HepG2 (cell line): ENCODE results near the gene THRB. TPM values are rescaled to one million over a fixed set of nuclear protein-coding genes. Genes with fewer than 3 reads are reported as not detected.

Experiments used
- JUN ChIP-seq: sonication (generic); formaldehyde crosslinking; IDR thresholded peaks from 2 replicates; pipeline ENCODE4 v1.4.0; 2020; ENCODE audit warnings: mild to moderate bottlenecking, missing genetic modification reagents
- KAT7 ChIP-seq: IDR thresholded peaks from 2 replicates; pipeline ENCODE4 v1.6.1; 2018; ENCODE audit warnings: borderline replicate concordance, missing compliant biosample characterization
- NFKB2 ChIP-seq: sonication (generic); formaldehyde crosslinking; IDR thresholded peaks from 2 replicates; pipeline ENCODE4 v1.4.0; 2020; ENCODE audit warnings: missing genetic modification reagents, borderline replicate concordance
- PBX2 ChIP-seq: IDR thresholded peaks from 2 replicates; pipeline ENCODE4 v1.6.1; 2016; ENCODE audit warnings: control low read depth
- PTBP1 ChIP-seq: fragments of 200-400 bp; formaldehyde crosslinking; IDR thresholded peaks from 2 replicates; pipeline ENCODE4 v1.6.1; 2018; ENCODE audit warnings: low read length, low read depth; ENCODE audit not compliant: poor library complexity, severe bottlenecking
- SOX6 ChIP-seq, 2 experiments: fragments of 450-650 bp in 1 of 2; sonication (generic) in 1 of 2; formaldehyde crosslinking in 1 of 2; IDR thresholded peaks; 2 replicates each; pipeline versions ENCODE4 v1.4.0 to v1.6.1; 2017 to 2020; ENCODE audit warnings: antibody characterized with exemption in 1 of 2, mild to moderate bottlenecking in 1 of 2, missing genetic modification reagents in 1 of 2
- SUZ12 ChIP-seq: fragments of 150-350 bp; IDR thresholded peaks from 2 replicates; pipeline ENCODE4 v1.6.1; 2014; ENCODE audit warnings: low read depth, low read length
- TIGD3 ChIP-seq: sonication (generic); formaldehyde crosslinking; IDR thresholded peaks from 2 replicates; pipeline ENCODE4 v1.5.1; 2020; ENCODE audit warnings: mild to moderate bottlenecking, missing genetic modification reagents, borderline replicate concordance
- ZFP36 ChIP-seq: fragments of 150-350 bp; IDR thresholded peaks from 2 replicates; pipeline ENCODE4 v1.6.1; 2018; ENCODE audit warnings: borderline replicate concordance, low read length, low read depth; ENCODE audit not compliant: partially characterized antibody
- ZNF205 ChIP-seq: IDR thresholded peaks from 2 replicates; pipeline ENCODE4 v1.6.1; 2018; ENCODE audit warnings: missing biosample characterization, missing genetic modification reagents
- ZNF530 ChIP-seq: sonication (generic); formaldehyde crosslinking; IDR thresholded peaks from 2 replicates; pipeline ENCODE4 v1.5.0; 2020; ENCODE audit warnings: low read depth, mild to moderate bottlenecking, missing genetic modification reagents
- ZNF891 ChIP-seq: sonication (generic); formaldehyde crosslinking; IDR thresholded peaks from 2 replicates; pipeline ENCODE4 v1.5.0; 2020; ENCODE audit warnings: mild to moderate bottlenecking, missing genetic modification reagents
- polyA plus RNA-seq, 8 experiments: library from polyadenylated mRNA; depleted of rRNA in 3 of 8; stranded (reverse) in 7 of 8; unstranded in 1 of 8; fragments of >200 nt; fragmentation: Illumina TruSeq in 4 of 8; extraction: Trizol in 4 of 8; gene quantifications; 2 replicates each; pipeline versions ENCODE4 v1.2.1 to v1.2.3, GENCODE V29; 2011 to 2016; ENCODE audit warnings: low read depth in 4 of 8, missing spikeins in 1 of 8, mixed read lengths in 1 of 8; ENCODE audit not compliant: insufficient read depth in 1 of 8
- total RNA-seq, 5 experiments: library from RNA; depleted of rRNA; stranded (reverse); fragments of >200 nt; fragmentation: Illumina TruSeq; extraction: Trizol; gene quantifications; 2 replicates each; pipeline ENCODE4 v1.2.3, GENCODE V29; 2016; ENCODE audit warnings: low read depth in 1 of 5
- TF ChIP-seq, protein P1 (sequence below): sonication (generic); formaldehyde crosslinking; IDR thresholded peaks from 2 replicates; pipeline ENCODE4 v1.4.0; 2020; ENCODE audit warnings: mild to moderate bottlenecking, missing genetic modification reagents, borderline replicate concordance
- TF ChIP-seq, protein P2 (sequence below): sonication (generic); formaldehyde crosslinking; IDR thresholded peaks from 2 replicates; pipeline ENCODE4 v1.8.0; 2022; ENCODE audit warnings: missing genetic modification reagents, mild to moderate bottlenecking, inconsistent platforms, borderline replicate concordance
- TF ChIP-seq, protein P3 (sequence below): sonication (generic); formaldehyde crosslinking; IDR thresholded peaks from 2 replicates; pipeline ENCODE4 v1.4.0; 2020; ENCODE audit warnings: missing genetic modification reagents, borderline replicate concordance

The THRB gene
- total and polyA plus RNA-seq, 2 of the 13 experiments (the other 11 are each of a cell fraction or from before 2014, with no cell fraction given) = 4.7 to 22.7 TPM

DNA sequence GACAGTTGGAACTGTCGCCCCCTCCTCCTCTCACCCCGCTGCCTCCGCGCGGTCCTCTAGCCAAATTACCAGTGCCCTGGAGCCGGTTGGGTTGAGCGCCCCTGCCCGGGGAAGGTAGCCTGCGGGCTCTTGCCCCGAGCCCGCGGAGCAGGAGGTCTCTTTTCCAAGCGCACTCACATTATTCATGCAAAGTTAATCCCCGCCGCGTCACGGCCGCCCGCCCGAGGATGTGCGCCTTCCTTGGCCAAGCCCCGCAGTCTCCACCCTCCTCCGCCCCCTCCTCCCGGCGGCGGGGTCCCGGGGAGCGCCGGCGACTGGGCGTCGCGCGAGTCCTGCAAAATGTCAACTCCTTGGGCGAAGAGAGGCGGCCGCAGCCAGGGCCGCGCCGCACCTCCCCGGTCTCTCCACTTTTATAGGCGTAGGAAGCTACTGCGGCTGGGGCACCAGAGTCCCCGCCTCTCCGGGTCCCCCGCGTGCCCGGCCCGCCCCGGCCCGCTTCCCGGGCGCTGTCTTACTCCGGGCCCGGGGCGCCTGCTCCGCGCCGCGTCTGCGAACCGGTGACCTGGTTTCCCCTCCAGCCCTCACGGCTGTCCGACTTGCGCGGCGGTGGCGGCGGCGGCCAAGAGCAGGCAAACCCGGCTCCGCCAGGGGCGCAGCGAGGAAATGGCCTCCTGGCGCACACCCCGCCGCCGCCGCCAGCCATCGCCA is at the start of gene THRB (continued):
- TF ChIP-seq PBX2 = no peak
- TF ChIP-seq PTBP1 = no peak
- TF ChIP-seq ZNF891 = no peak
- TF ChIP-seq KAT7 = no peak; the same call in 1 of the 2 replicates
- no peak for TF ChIP-seq ZNF205 (CRISPR knock-in tag)
- TF ChIP-seq, protein P1, sequence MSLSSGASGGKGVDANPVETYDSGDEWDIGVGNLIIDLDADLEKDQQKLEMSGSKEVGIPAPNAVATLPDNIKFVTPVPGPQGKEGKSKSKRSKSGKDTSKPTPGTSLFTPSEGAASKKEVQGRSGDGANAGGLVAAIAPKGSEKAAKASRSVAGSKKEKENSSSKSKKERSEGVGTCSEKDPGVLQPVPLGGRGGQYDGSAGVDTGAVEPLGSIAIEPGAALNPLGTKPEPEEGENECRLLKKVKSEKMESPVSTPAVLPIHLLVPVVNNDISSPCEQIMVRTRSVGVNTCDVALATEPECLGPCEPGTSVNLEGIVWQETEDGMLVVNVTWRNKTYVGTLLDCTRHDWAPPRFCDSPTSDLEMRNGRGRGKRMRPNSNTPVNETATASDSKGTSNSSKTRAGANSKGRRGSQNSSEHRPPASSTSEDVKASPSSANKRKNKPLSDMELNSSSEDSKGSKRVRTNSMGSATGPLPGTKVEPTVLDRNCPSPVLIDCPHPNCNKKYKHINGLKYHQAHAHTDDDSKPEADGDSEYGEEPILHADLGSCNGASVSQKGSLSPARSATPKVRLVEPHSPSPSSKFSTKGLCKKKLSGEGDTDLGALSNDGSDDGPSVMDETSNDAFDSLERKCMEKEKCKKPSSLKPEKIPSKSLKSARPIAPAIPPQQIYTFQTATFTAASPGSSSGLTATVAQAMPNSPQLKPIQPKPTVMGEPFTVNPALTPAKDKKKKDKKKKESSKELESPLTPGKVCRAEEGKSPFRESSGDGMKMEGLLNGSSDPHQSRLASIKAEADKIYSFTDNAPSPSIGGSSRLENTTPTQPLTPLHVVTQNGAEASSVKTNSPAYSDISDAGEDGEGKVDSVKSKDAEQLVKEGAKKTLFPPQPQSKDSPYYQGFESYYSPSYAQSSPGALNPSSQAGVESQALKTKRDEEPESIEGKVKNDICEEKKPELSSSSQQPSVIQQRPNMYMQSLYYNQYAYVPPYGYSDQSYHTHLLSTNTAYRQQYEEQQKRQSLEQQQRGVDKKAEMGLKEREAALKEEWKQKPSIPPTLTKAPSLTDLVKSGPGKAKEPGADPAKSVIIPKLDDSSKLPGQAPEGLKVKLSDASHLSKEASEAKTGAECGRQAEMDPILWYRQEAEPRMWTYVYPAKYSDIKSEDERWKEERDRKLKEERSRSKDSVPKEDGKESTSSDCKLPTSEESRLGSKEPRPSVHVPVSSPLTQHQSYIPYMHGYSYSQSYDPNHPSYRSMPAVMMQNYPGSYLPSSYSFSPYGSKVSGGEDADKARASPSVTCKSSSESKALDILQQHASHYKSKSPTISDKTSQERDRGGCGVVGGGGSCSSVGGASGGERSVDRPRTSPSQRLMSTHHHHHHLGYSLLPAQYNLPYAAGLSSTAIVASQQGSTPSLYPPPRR (CRISPR knock-in tag) = no peak
- TF ChIP-seq TIGD3 (CRISPR knock-in tag) = no peak
- TF ChIP-seq JUN (CRISPR knock-in tag) = no peak
- TF ChIP-seq, protein P2, sequence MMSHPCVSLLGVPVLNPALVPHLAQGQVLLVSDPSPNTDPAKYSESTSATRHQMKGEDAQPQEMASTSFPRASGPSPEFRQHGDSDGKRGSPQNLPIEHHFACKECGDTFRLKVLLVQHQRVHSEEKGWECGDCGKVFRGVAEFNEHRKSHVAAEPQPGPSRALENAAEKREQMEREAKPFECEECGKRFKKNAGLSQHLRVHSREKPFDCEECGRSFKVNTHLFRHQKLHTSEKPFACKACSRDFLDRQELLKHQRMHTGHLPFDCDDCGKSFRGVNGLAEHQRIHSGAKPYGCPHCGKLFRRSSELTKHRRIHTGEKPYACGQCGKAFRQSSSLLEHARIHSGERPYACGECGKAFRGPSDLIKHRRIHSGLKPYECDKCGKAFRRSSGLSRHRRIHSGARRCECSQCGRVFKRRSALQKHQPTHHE (CRISPR knock-in tag) = no peak
- TF ChIP-seq NFKB2 = peak; percentile 75; the same call in 1 of the 2 replicates
- TF ChIP-seq SOX6 (IDR thresholded peaks at IDR 0.05) = no peak
- no peak for TF ChIP-seq SOX6 (CRISPR knock-in tag; IDR thresholded peaks at IDR 0.05)
- TF ChIP-seq, protein P3, sequence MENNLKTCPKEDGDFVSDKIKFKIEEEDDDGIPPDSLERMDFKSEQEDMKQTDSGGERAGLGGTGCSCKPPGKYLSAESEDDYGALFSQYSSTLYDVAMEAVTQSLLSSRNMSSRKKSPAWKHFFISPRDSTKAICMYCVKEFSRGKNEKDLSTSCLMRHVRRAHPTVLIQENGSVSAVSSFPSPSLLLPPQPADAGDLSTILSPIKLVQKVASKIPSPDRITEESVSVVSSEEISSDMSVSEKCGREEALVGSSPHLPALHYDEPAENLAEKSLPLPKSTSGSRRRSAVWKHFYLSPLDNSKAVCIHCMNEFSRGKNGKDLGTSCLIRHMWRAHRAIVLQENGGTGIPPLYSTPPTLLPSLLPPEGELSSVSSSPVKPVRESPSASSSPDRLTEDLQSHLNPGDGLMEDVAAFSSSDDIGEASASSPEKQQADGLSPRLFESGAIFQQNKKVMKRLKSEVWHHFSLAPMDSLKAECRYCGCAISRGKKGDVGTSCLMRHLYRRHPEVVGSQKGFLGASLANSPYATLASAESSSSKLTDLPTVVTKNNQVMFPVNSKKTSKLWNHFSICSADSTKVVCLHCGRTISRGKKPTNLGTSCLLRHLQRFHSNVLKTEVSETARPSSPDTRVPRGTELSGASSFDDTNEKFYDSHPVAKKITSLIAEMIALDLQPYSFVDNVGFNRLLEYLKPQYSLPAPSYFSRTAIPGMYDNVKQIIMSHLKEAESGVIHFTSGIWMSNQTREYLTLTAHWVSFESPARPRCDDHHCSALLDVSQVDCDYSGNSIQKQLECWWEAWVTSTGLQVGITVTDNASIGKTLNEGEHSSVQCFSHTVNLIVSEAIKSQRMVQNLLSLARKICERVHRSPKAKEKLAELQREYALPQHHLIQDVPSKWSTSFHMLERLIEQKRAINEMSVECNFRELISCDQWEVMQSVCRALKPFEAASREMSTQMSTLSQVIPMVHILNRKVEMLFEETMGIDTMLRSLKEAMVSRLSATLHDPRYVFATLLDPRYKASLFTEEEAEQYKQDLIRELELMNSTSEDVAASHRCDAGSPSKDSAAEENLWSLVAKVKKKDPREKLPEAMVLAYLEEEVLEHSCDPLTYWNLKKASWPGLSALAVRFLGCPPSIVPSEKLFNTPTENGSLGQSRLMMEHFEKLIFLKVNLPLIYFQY (CRISPR knock-in tag) = no peak; the same call in none of the 2 replicates
- TF ChIP-seq ZFP36 = no peak
- TF ChIP-seq SUZ12 = no peak
- no peak for TF ChIP-seq ZNF530 (CRISPR knock-in tag)
